ENCODE data around the gene TIMM13. TPM values are rescaled to one million over a fixed set of nuclear protein-coding genes. Genes with fewer than 3 reads are reported as not detected.

Gene TIMM13
- total and polyA plus RNA-seq, 9 of the 15 experiments (the other 6 are each of a cell fraction or from before 2014, with no cell fraction given), result 17.6 to 215 (median 71.8) TPM

GRCh38 chr19:2427429-2428320, at the start of gene TIMM13 (continued):
- peak; percentile 84; the same call in 1 of the 2 replicates for TF ChIP-seq NR4A1 (CRISPR knock-in tag; IDR thresholded peaks at IDR 0.05)
- TF ChIP-seq NR4A1 (tag; IDR thresholded peaks at IDR 0.05), result no peak
- TF ChIP-seq SMARCE1 (IDR thresholded peaks at IDR 0.05), result no peak
- peak; percentile 53 for TF ChIP-seq MXD1 (CRISPR knock-in tag; IDR thresholded peaks at IDR 0.05; ENCODE audit: borderline replicate concordance, poor library complexity, severe bottlenecking)
- 0 out of 2 replicates have a peak, but pooled peaks have one; percentile 67 for TF ChIP-seq HIVEP1 (CRISPR knock-in tag; IDR thresholded peaks at IDR 0.05)
- 0 out of 2 replicates have a peak, but pooled peaks have one; percentile 31 for TF ChIP-seq ZNF79 (CRISPR knock-in tag; IDR thresholded peaks at IDR 0.05; ENCODE audit: low read depth)
- peak; percentile 99 for TF ChIP-seq GABPB1 (CRISPR knock-in tag; IDR thresholded peaks at IDR 0.05)
- peak; percentile 81; the same call in 1 of the 2 replicates for TF ChIP-seq ZBTB9 (CRISPR knock-in tag; IDR thresholded peaks at IDR 0.05)
- TF ChIP-seq RNF2 (IDR thresholded peaks at IDR 0.05), result no peak; the same call in 1 of the 2 replicates
- peak; percentile 79 to 91 for TF ChIP-seq SIX5 (IDR thresholded peaks at IDR 0.05; ENCODE audit: borderline replicate concordance in 1 of 2, insufficient read depth in 1 of 2, low read depth in 1 of 2, low read length in 2 of 2)
- TF ChIP-seq POU5F1 (IDR thresholded peaks at IDR 0.05; ENCODE audit: borderline replicate concordance, low read depth, low read length, partially characterized antibody), result peak; percentile 17
- TF ChIP-seq ZBTB11 (CRISPR knock-in tag; IDR thresholded peaks at IDR 0.05), result peak in 1 of 3 experiments; percentile 84; a peak in 2 of 6 replicates
- peak; percentile 72; the same call in 1 of the 2 replicates for TF ChIP-seq ERF (CRISPR knock-in tag; IDR thresholded peaks at IDR 0.05)
- peak; percentile 97 for TF ChIP-seq FOXK2 (conservative IDR thresholded peaks at IDR 0.05 in 1 of 2, IDR thresholded peaks at IDR 0.05 in 1 of 2; ENCODE audit: low read depth in 2 of 2)
- TF ChIP-seq THAP12 (CRISPR knock-in tag; IDR thresholded peaks at IDR 0.05), result 0 out of 2 replicates have a peak, but pooled peaks have one; percentile 71

Data from K562 (cell line).